Measurements from ENCODE around the gene PCDHGA3.
"Not testable (repeated sequence)": the region's sequence is repeated elsewhere in the genome, so short reads cannot be mapped to it uniquely, and the experiment has no call there.

Gene PCDHGA3

DNA sequence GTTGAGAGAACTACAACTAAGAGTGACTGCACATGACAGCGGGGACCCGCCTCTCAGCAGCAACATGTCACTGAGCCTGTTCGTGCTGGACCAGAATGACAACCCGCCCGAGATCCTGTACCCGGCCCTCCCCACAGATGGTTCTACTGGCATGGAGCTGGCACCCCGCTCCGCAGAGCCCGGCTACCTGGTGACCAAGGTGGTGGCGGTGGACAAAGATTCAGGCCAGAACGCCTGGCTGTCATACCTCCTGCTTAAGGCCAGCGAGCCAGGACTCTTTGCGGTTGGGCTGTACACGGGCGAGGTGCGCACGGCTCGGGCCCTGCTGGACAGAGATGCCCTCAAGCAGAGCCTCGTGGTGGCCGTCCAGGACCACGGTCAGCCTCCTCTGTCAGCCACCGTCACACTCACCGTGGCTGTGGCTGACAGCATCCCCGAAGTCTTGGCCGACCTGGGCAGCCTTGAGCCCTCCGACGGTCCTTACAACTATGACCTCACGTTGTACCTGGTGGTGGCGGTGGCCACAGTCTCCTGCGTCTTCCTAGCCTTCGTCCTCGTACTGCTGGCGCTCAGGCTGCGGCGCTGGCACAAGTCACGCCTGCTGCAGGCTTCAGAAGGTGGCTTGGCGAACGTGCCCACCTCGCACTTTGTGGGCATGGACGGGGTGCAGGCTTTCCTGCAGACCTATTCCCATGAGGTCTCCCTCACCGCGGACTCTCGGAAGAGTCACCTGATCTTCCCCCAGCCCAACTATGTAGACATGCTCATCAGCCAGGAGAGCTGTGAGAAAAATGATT is 41.0 kb downstream of the PCDHGA3 start:
- DNase-seq: no peak
- Histone ChIP-seq H2BK15ac (ENCODE audit: low read depth, poor library complexity, severe bottlenecking) (no peak overlapping the region), H3K4me1 (ENCODE audit: control insufficient read depth, insufficient read depth, low read depth, low read length) (peaks cover 2% of the 10 kb centered on the region), H3K4ac (ENCODE audit: low read depth in 1 of 2, low read length in 2 of 2) (no peak overlapping the region), H3K36me3 (ENCODE audit: control insufficient read depth in 1 of 2, insufficient read depth in 2 of 2, low read depth in 1 of 2, low read length in 2 of 2) (peaks cover 0 to 8% of the 10 kb centered on the region in 2 experiments), H4K91ac (ENCODE audit: low read length) (no peak overlapping the region), H2BK120ac (ENCODE audit: low read depth, low read length) (no peak overlapping the region), H3K4me3 (ENCODE audit: insufficient read depth in 1 of 2, low read depth in 1 of 2, low read length in 2 of 2) (no peak overlapping the region), H2AK5ac (ENCODE audit: low read length, severe bottlenecking) (no peak overlapping the region), H3K9ac (ENCODE audit: low read length) (no peak overlapping the region), H2BK5ac (ENCODE audit: low read depth, low read length, poor library complexity, severe bottlenecking) (no peak overlapping the region), H3K9me3 (ENCODE audit: control insufficient read depth, low read length) (peaks cover 44% of the 10 kb centered on the region), H3K27me3 (ENCODE audit: control insufficient read depth in 1 of 2, insufficient read depth in 1 of 2, low read length in 2 of 2) (no peaks in the 10 kb centered on the region), H3K4me2 (ENCODE audit: low read length, poor library complexity, severe bottlenecking) (no peak overlapping the region), H3K18ac (ENCODE audit: low read depth in 1 of 2, low read length in 2 of 2) (no peak overlapping the region), H2BK12ac (ENCODE audit: low read length in 2 of 2) (no peak overlapping the region), H3K79me1 (replicated peaks; ENCODE audit: low read length, poor library complexity, severe bottlenecking) (peaks cover 7% of the 10 kb centered on the region), H3K23ac (ENCODE audit: low read length in 2 of 2) (no peak overlapping the region), H3K27ac (ENCODE audit: low read length, poor library complexity, severe bottlenecking) (no peak overlapping the region), H4K8ac (ENCODE audit: low read length) (no peak overlapping the region), H2AFZ (ENCODE audit: low read depth, low read length) (no peak overlapping the region), H3K14ac (ENCODE audit: low read length in 2 of 2) (no peak overlapping the region)
- WGBS: 92% methylated on average over 40 of the region's 43 CpGs

DNA sequence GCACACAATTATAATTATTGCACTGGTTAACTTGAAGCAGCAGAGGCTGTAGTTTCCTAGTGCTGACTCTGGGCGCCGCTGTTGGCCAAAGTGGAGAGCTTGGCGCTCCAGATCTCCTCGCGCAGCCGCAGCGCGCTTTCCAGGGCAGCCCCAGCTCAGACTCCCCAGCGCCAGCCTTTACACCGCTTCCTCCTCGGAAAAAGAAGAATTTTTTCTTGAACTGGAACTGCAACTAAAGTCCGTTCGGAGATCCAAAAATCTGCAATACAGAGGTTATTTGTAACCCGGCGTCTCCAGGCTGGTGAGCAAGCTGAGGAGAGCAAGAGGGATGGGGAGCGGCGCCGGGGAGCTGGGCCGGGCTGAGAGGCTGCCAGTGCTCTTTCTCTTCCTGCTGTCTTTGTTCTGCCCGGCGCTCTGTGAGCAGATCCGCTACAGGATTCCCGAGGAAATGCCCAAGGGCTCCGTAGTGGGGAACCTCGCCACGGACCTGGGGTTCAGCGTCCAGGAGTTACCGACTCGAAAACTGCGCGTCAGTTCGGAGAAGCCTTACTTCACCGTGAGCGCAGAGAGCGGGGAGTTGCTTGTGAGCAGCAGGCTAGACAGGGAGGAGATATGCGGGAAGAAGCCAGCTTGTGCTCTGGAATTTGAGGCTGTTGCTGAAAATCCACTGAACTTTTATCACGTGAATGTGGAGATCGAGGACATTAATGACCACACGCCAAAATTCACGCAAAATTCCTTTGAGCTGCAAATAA is 44.1 kb downstream of the PCDHGA3 start, which contains the start of gene PCDHGB4:
PCDHGB4 (plus strand) TSS at position 142 of the 755 bp plus-strand sequence; CDS start at position 329, 187 bp downstream.
- not testable (repeated sequence) for H2AK5ac ChIP-seq (ENCODE audit: low read length, severe bottlenecking); H3K18ac ChIP-seq (ENCODE audit: low read depth in 1 of 2, low read length in 2 of 2); H3K4me2 ChIP-seq (ENCODE audit: low read length, poor library complexity, severe bottlenecking); H3K23ac ChIP-seq (ENCODE audit: low read length in 2 of 2); H3K9ac ChIP-seq (ENCODE audit: low read length); H2AFZ ChIP-seq (ENCODE audit: low read depth, low read length); H4K91ac ChIP-seq (ENCODE audit: low read length); H2BK120ac ChIP-seq (ENCODE audit: low read depth, low read length); H3K4ac ChIP-seq (ENCODE audit: low read depth in 1 of 2, low read length in 2 of 2); H2BK5ac ChIP-seq (ENCODE audit: low read depth, low read length, poor library complexity, severe bottlenecking); H4K8ac ChIP-seq (ENCODE audit: low read length); H3K14ac ChIP-seq (ENCODE audit: low read length in 2 of 2); H3K27me3 ChIP-seq (ENCODE audit: control insufficient read depth in 1 of 2, insufficient read depth in 1 of 2, low read length in 2 of 2); H3K4me1 ChIP-seq (ENCODE audit: control insufficient read depth, insufficient read depth, low read depth, low read length); H2BK12ac ChIP-seq (ENCODE audit: low read length in 2 of 2); H2BK15ac ChIP-seq (ENCODE audit: low read depth, poor library complexity, severe bottlenecking)
- WGBS: 21% methylated on average over 10 of the region's 40 CpGs
- peaks cover 12% of the 10 kb centered on the region for H3K79me1 ChIP-seq (replicated peaks; ENCODE audit: low read length, poor library complexity, severe bottlenecking)
- peaks cover 62% of the 10 kb centered on the region for H3K9me3 ChIP-seq (ENCODE audit: control insufficient read depth, low read length)
- DNase-seq: peak; percentile 74
- peak within 1 kb of the TSS; percentile 47 to 62 for H3K4me3 ChIP-seq (ENCODE audit: insufficient read depth in 1 of 2, low read depth in 1 of 2, low read length in 2 of 2)
- peaks cover 0 to 14% of the 10 kb centered on the region in 2 experiments for H3K36me3 ChIP-seq (ENCODE audit: control insufficient read depth in 1 of 2, insufficient read depth in 2 of 2, low read depth in 1 of 2, low read length in 2 of 2)
- peak within 1 kb of the TSS; percentile 57 for H3K27ac ChIP-seq (ENCODE audit: low read length, poor library complexity, severe bottlenecking)

DNA sequence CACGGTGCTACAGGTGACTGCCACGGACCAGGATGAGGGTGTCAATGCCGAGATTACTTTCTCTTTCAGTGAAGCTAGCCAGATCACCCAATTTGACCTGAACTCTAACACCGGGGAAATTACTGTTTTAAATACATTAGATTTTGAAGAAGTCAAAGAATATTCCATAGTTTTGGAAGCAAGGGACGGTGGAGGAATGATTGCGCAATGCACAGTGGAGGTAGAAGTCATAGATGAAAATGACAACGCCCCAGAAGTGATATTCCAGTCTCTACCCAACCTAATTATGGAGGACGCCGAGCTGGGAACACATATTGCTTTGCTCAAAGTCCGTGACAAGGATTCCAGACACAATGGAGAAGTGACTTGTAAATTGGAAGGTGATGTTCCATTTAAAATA is 45.0 kb downstream of the PCDHGA3 start:
- Histone ChIP-seq H3K79me1 (replicated peaks; ENCODE audit: low read length, poor library complexity, severe bottlenecking) (peaks cover 18% of the 10 kb centered on the region), H3K18ac (ENCODE audit: low read depth in 1 of 2, low read length in 2 of 2) (no peak overlapping the region), H4K8ac (ENCODE audit: low read length) (no peak overlapping the region), H3K4me2 (ENCODE audit: low read length, poor library complexity, severe bottlenecking) (no peak overlapping the region), H4K91ac (ENCODE audit: low read length) (no peak overlapping the region), H3K27ac (ENCODE audit: low read length, poor library complexity, severe bottlenecking) (no peak overlapping the region), H2BK15ac (ENCODE audit: low read depth, poor library complexity, severe bottlenecking) (no peak overlapping the region), H2BK5ac (ENCODE audit: low read depth, low read length, poor library complexity, severe bottlenecking) (no peak overlapping the region), H2BK12ac (ENCODE audit: low read length in 2 of 2) (no peak overlapping the region), H3K4ac (ENCODE audit: low read depth in 1 of 2, low read length in 2 of 2) (no peak overlapping the region), H3K9me3 (ENCODE audit: control insufficient read depth, low read length) (peaks cover 63% of the 10 kb centered on the region), H3K4me1 (ENCODE audit: control insufficient read depth, insufficient read depth, low read depth, low read length) (peaks cover 3% of the 10 kb centered on the region), H2BK120ac (ENCODE audit: low read depth, low read length) (no peak overlapping the region), H2AFZ (ENCODE audit: low read depth, low read length) (no peak overlapping the region), H3K9ac (ENCODE audit: low read length) (no peak overlapping the region), H3K4me3 (ENCODE audit: insufficient read depth in 1 of 2, low read depth in 1 of 2, low read length in 2 of 2) (peak overlapping the region in 1 of 2 experiments; percentile 59), H3K23ac (ENCODE audit: low read length in 2 of 2) (no peak overlapping the region), H3K14ac (ENCODE audit: low read length in 2 of 2) (no peak overlapping the region), H2AK5ac (ENCODE audit: low read length, severe bottlenecking) (no peak overlapping the region), H3K36me3 (ENCODE audit: control insufficient read depth in 1 of 2, insufficient read depth in 2 of 2, low read depth in 1 of 2, low read length in 2 of 2) (peaks cover 0 to 22% of the 10 kb centered on the region in 2 experiments), H3K27me3 (ENCODE audit: control insufficient read depth in 1 of 2, insufficient read depth in 1 of 2, low read length in 2 of 2) (no peaks in the 10 kb centered on the region)
- DNase-seq: no peak
- 97% methylated on average over 7 of the region's 10 CpGs for WGBS
